DND-41 (cell line): ENCODE results near the gene ZNF136.

Source experiments
- ATAC-seq: fragments of 200-7000 bp; cut with Tn5 transposase; 3 replicates; pipeline ENCODE4 v1.9.1; 2021; ENCODE audit warnings: low read depth; ENCODE audit not compliant: insufficient read depth
- DNase-seq: peaks from one replicate; pipeline ENCODE4 v3.0.0-alpha.2; 2020
- H2AFZ ChIP-seq: 2 replicates; pipeline ENCODE4 v1.6.0; 2012; ENCODE audit warnings: low read depth, low read length
- H3K27ac ChIP-seq: 2 replicates; pipeline ENCODE4 v1.5.1; 2012; ENCODE audit warnings: low read length, inconsistent platforms
- H3K27me3 ChIP-seq: fragments of 200-600 bp; sonication (generic); 2 replicates; pipeline ENCODE4 v1.6.0; 2012; ENCODE audit warnings: low read length, mild to moderate bottlenecking, inconsistent platforms; ENCODE audit not compliant: insufficient read depth, poor library complexity
- H3K36me3 ChIP-seq: 2 replicates; pipeline ENCODE4 v1.5.1; 2012; ENCODE audit warnings: low read length, inconsistent platforms; ENCODE audit not compliant: insufficient read depth
- H3K4me1 ChIP-seq: 2 replicates; pipeline ENCODE4 v1.5.1; 2012; ENCODE audit warnings: mild to moderate bottlenecking, low read length; ENCODE audit not compliant: insufficient read depth
- H3K4me2 ChIP-seq: 2 replicates; pipeline ENCODE4 v1.6.0; 2012; ENCODE audit warnings: mild to moderate bottlenecking, moderate library complexity, low read length, inconsistent platforms; ENCODE audit not compliant: insufficient read depth
- H3K4me3 ChIP-seq, 2 experiments: fragments of 200-600 bp in 1 of 2; shearing (Covaris generic) in 1 of 2; 2 replicates each; pipeline ENCODE4 v1.5.1; 2012 to 2016; ENCODE audit warnings: inconsistent platforms in 2 of 2, low read length in 2 of 2, mild to moderate bottlenecking in 2 of 2, low read depth in 1 of 2, moderate library complexity in 1 of 2
- H3K79me2 ChIP-seq: 2 replicates; pipeline ENCODE4 v1.6.0; 2012; ENCODE audit warnings: low read length, inconsistent platforms; ENCODE audit not compliant: insufficient read depth
- H3K9ac ChIP-seq: 2 replicates; pipeline ENCODE4 v1.6.0; 2012; ENCODE audit warnings: low read depth, mild to moderate bottlenecking, inconsistent platforms, low read length, moderate library complexity
- H3K9me3 ChIP-seq: 2 replicates; pipeline ENCODE4 v1.5.1; 2012; ENCODE audit warnings: low read length, moderate library complexity, mild to moderate bottlenecking, inconsistent platforms; ENCODE audit not compliant: insufficient read depth, severe bottlenecking
- H4K20me1 ChIP-seq: 2 replicates; pipeline ENCODE4 v1.6.0; 2012; ENCODE audit warnings: low read length; ENCODE audit not compliant: insufficient read depth
- CTCF ChIP-seq: IDR thresholded peaks from 2 replicates; pipeline ENCODE4 v1.5.1; 2012; ENCODE audit warnings: borderline replicate concordance, low read length, moderate library complexity, mild to moderate bottlenecking; ENCODE audit not compliant: poor library complexity, severe bottlenecking; ENCODE audit errors: extremely low read depth
- EZH2 ChIP-seq: IDR thresholded peaks from 3 replicates; pipeline ENCODE4 v1.6.1; 2012; ENCODE audit warnings: borderline replicate concordance, low read depth, mild to moderate bottlenecking, moderate library complexity, low read length, inconsistent platforms; ENCODE audit not compliant: severe bottlenecking

The ZNF136 gene

GRCh38 chr19:12180377-12180776 is 17.5 kb downstream of the ZNF136 start:
- TF ChIP-seq EZH2 (no peak), CTCF (no peak)
- no peak for ATAC-seq
- Histone ChIP-seq H3K9me3 (peaks cover 17% of the 10 kb centered on the region), H4K20me1 (peaks cover 7% of the 10 kb centered on the region; the same call in 1 of the 2 replicates), H3K27me3 (no peaks in the 10 kb centered on the region), H3K27ac (no peak overlapping the region), H3K79me2 (peaks cover 95% of the 10 kb centered on the region), H3K4me1 (no peaks in the 10 kb centered on the region), H3K4me2 (no peak overlapping the region), H3K4me3 (no peak overlapping the region), H3K9ac (no peak overlapping the region), H2AFZ (no peak overlapping the region), H3K36me3 (peaks cover 46% of the 10 kb centered on the region)
- DNase-seq, result no peak

GRCh38 chr19:12187625-12188024 is 24.7 kb downstream of the ZNF136 start:
- no peaks in the 10 kb centered on the region for H4K20me1 ChIP-seq
- H3K36me3 ChIP-seq, result peaks cover 88% of the 10 kb centered on the region
- peaks cover 42% of the 10 kb centered on the region for H3K9me3 ChIP-seq

GRCh38 chr19:12194827-12195731 is 32.2 kb downstream of the ZNF136 start:
- H2AFZ ChIP-seq, result no peak overlapping the region
- no peak overlapping the region for H3K9ac ChIP-seq
- H3K27me3 ChIP-seq, result no peaks in the 10 kb centered on the region
- ATAC-seq, result no peak
- H3K36me3 ChIP-seq, result peaks cover 42% of the 10 kb centered on the region
- TF ChIP-seq CTCF, result no peak
- no peak for TF ChIP-seq EZH2
- no peak overlapping the region for H3K4me2 ChIP-seq
- H3K27ac ChIP-seq, result no peak overlapping the region
- no peak for DNase-seq
- peaks cover 8% of the 10 kb centered on the region for H3K9me3 ChIP-seq
- peaks cover 12% of the 10 kb centered on the region for H3K79me2 ChIP-seq
- no peaks in the 10 kb centered on the region for H4K20me1 ChIP-seq
- H3K4me3 ChIP-seq, result no peak overlapping the region
- peaks cover 5% of the 10 kb centered on the region; the same call in 1 of the 2 replicates for H3K4me1 ChIP-seq

More at GRCh38 chr19:12187625-12188024, 24.7 kb downstream of the ZNF136 start:
- no peak for ATAC-seq
- Histone ChIP-seq H3K27me3 (no peaks in the 10 kb centered on the region), H3K4me2 (no peak overlapping the region), H3K27ac (no peak overlapping the region), H3K9ac (no peak overlapping the region), H2AFZ (no peak overlapping the region), H3K79me2 (peaks cover 46% of the 10 kb centered on the region), H3K4me3 (no peak overlapping the region), H3K4me1 (no peaks in the 10 kb centered on the region)
- DNase-seq, result no peak
- no peak for TF ChIP-seq CTCF
- TF ChIP-seq EZH2, result no peak
